Chondrocyte (in vitro differentiated cells): ENCODE measurements around the gene BMP7. TPM values are rescaled to one million over a fixed set of nuclear protein-coding genes. Genes with fewer than 3 reads are reported as not detected.

Experiments used
- DNase-seq: peaks from one replicate; pipeline ENCODE4 v3.0.0; 2021; ENCODE audit warnings: mixed read lengths, low spot score
- H3K27ac Mint-ChIP-seq: one replicate; pipeline ENCODE4 v1.8.0; 2021; ENCODE audit warnings: mild to moderate bottlenecking, moderate library complexity, mixed read lengths; ENCODE audit not compliant: unreplicated experiment
- H3K27me3 Mint-ChIP-seq: 2 replicates; pipeline ENCODE4 v1.8.0; 2021; ENCODE audit warnings: low read depth, mixed read lengths
- H3K36me3 Mint-ChIP-seq: 2 replicates; pipeline ENCODE4 v1.8.0; 2021; ENCODE audit warnings: low read depth, mixed read lengths
- H3K4me1 Mint-ChIP-seq: 2 replicates; pipeline ENCODE4 v1.8.0; 2021; ENCODE audit warnings: low read depth, mild to moderate bottlenecking, mixed read lengths
- H3K4me3 Mint-ChIP-seq: one replicate; pipeline ENCODE4 v1.8.0; 2021; ENCODE audit warnings: mild to moderate bottlenecking, moderate library complexity, mixed read lengths; ENCODE audit not compliant: unreplicated experiment
- H3K9me3 Mint-ChIP-seq: 2 replicates; pipeline ENCODE4 v1.8.0; 2021; ENCODE audit warnings: low read depth, mixed read lengths
- total RNA-seq: library from RNA; stranded (reverse); gene quantifications from 3 replicates; pipeline ENCODE4 v1.2.1, GENCODE V29; 2021
- TF ChIP-seq, protein P1 (sequence below): fragments of 200-600 bp; sonication (generic); IDR thresholded peaks from 2 replicates; pipeline ENCODE4 v1.5.0; 2021; ENCODE audit warnings: antibody characterized with exemption, mild to moderate bottlenecking, moderate library complexity

Gene BMP7
- total RNA-seq, 1 donor from 2014 or later, result not detected

DNA sequence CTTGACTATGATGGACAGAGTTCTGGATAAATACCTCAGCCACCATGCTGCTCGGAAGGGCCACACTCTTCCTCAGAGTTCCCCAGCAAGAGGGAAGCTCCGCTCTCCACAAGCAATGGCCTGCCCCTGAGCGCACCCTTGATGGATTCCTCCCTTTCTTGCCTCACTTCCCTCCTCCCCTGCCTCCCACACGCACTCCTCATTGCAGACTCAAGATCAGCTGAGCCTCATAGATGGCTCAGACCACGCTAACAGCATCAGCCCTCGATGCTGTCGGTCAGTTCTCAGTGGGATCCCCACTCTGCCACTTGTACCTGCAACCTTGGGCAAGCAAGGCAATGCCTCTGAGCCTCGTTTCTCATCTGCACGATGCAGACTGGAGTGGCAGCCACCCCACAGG lies 123.3 kb downstream of the BMP7 start:
- H3K27ac Mint-ChIP-seq, result no peak overlapping the region

DNA sequence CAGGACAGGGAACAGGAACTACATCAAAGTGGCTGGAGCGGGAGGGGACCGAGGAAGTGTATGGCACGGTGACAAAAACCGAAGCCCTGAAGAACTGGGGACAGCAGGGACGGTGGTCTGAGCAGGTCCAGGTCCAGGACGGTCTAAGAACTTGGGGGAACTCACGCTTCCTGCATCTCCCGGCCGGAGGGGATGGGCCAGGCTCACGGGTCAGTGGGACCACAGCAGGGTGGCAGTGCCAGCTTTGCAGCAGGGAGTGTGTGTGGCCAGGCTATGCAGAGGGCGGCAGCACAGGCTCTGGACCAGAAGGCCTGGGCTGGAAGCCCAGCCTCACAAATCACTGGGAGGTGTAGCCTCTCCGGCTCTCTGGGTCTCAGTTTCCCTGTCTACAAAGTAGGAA lies 123.8 kb downstream of the BMP7 start:
- TF ChIP-seq, protein P1, sequence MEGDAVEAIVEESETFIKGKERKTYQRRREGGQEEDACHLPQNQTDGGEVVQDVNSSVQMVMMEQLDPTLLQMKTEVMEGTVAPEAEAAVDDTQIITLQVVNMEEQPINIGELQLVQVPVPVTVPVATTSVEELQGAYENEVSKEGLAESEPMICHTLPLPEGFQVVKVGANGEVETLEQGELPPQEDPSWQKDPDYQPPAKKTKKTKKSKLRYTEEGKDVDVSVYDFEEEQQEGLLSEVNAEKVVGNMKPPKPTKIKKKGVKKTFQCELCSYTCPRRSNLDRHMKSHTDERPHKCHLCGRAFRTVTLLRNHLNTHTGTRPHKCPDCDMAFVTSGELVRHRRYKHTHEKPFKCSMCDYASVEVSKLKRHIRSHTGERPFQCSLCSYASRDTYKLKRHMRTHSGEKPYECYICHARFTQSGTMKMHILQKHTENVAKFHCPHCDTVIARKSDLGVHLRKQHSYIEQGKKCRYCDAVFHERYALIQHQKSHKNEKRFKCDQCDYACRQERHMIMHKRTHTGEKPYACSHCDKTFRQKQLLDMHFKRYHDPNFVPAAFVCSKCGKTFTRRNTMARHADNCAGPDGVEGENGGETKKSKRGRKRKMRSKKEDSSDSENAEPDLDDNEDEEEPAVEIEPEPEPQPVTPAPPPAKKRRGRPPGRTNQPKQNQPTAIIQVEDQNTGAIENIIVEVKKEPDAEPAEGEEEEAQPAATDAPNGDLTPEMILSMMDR, result no peak

More for the DNA sequence above, 123.3 kb downstream of the BMP7 start:
- Mint-ChIP-seq H3K36me3 (no peaks in the 10 kb centered on the region), H3K4me3 (no peak overlapping the region), H3K9me3 (no peaks in the 10 kb centered on the region), H3K4me1 (no peaks in the 10 kb centered on the region), H3K27me3 (peaks cover 48% of the 10 kb centered on the region)
- DNase-seq, result no peak
- TF ChIP-seq, protein P1, result no peak

DNA sequence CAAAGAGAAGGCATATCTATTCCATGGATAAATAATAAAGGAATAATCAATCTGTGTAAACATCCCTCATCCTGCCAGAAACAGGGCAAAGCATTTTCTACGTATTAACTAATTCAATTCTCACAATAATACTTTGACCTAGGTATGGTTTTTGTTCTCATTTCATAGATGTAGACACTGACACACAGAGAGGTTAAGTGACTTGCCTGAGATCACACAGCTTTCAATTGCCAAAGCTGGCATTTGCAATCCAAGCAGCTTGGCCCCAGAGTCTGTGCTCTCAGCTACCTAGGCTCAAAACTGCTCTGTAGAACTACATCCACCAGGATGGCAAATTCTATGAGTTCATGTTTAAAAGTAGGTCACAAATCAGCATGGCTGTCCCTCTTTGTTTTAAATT lies 124.9 kb downstream of the BMP7 start:
- TF ChIP-seq, protein P1, result no peak
- Mint-ChIP-seq H3K36me3 (no peaks in the 10 kb centered on the region), H3K4me3 (no peak overlapping the region), H3K4me1 (no peaks in the 10 kb centered on the region), H3K27ac (no peak overlapping the region), H3K9me3 (no peaks in the 10 kb centered on the region), H3K27me3 (peaks cover 32% of the 10 kb centered on the region)
- no peak for DNase-seq

More for the DNA sequence above, 123.8 kb downstream of the BMP7 start:
- Mint-ChIP-seq H3K27ac (no peak overlapping the region), H3K4me1 (no peaks in the 10 kb centered on the region), H3K27me3 (peaks cover 43% of the 10 kb centered on the region), H3K36me3 (no peaks in the 10 kb centered on the region), H3K4me3 (no peak overlapping the region), H3K9me3 (no peaks in the 10 kb centered on the region)
- no peak for DNase-seq

DNA sequence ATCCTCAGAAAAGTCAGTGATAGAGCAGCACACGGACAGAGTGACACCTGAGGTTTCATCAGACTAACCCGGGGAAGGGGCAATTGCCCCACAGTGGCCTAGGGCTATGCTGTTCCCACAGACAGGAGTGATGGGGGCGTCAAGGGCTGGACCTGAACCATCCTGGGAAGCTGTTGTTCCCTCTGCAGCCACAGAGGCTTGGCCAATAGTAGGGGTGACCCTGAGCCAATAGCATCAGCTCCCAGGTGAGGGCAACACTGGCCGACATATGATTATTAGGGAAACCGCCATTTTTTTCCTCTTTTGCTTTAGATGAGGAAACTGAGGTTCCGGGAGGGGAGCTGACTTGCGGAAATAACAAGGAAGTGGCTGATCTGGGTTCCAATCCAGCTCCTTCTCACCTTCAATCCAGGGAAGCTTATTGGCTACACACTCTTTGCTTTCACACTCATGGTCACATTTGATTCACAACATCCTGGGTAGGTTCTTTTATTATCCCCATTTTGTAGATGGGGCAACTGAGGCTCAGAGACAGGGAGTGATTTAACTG lies 126.0 kb downstream of the BMP7 start:
- H3K27me3 Mint-ChIP-seq, result peaks cover 23% of the 10 kb centered on the region
- TF ChIP-seq, protein P1, result no peak
- H3K4me3 Mint-ChIP-seq, result no peak overlapping the region
- H3K36me3 Mint-ChIP-seq, result no peaks in the 10 kb centered on the region
- no peaks in the 10 kb centered on the region for H3K4me1 Mint-ChIP-seq
- H3K27ac Mint-ChIP-seq, result no peak overlapping the region
- DNase-seq, result no peak
- H3K9me3 Mint-ChIP-seq, result no peaks in the 10 kb centered on the region

DNA sequence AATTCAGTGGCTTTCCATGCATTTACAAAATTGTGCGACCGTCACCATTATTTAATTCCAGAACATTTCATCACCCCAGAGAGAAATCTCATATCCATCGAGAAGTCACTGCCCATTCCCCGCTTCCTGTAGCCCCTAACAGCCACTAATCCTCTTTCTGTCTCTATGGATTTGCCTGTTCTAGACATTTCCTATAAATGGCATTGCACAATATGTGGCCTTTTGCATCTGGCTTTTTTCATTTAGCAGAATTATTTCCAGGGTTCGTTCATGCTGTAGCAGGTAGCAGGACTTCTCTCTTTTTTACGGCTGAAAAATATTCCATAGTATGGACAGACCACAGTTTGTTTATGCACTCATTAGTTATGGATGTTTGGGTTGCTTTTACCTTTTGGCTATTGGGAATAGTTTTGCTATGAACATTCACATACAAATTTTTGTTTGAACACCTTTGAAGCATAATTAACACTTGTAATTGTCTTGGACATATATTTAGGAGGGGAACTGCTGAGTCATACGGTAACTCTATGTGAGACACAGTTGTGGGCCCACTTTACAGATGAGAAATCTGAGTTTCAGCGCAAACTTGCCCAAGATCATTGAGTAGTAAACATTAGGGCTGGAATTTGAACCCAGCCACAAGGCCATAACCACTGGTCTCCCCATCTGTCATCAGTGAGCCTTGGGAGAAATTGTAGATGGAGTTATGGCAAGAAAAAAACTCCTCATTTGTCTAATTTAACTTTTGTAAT lies 126.9 kb downstream of the BMP7 start:
- Mint-ChIP-seq H3K4me1 (no peaks in the 10 kb centered on the region), H3K27me3 (peaks cover 23% of the 10 kb centered on the region), H3K9me3 (no peaks in the 10 kb centered on the region), H3K27ac (no peak overlapping the region), H3K4me3 (no peak overlapping the region), H3K36me3 (peaks cover 2% of the 10 kb centered on the region)
- TF ChIP-seq, protein P1, result no peak
- no peak for DNase-seq
